Neutrophil (primary cell): ENCODE measurements around the gene PTPRB.

Experiments
- H3K27ac ChIP-seq: fragments of 200-600 bp; sonication (generic); 2 replicates; pipeline ENCODE4 v1.5.1; 2016; ENCODE audit warnings: mild to moderate bottlenecking, moderate library complexity
- H3K27me3 ChIP-seq: fragments of 200-600 bp; sonication (generic); 2 replicates; pipeline ENCODE4 v1.6.0; 2016; ENCODE audit warnings: mild to moderate bottlenecking
- H3K36me3 ChIP-seq: fragments of 200-600 bp; sonication (generic); 2 replicates; pipeline ENCODE4 v1.5.1; 2017
- H3K4me1 ChIP-seq, 2 experiments: fragments of 200-600 bp in 1 of 2; sonication (generic) in 1 of 2; 1 replicate in 1 of 2; 2 replicates in 1 of 2; pipeline versions ENCODE4 v1.5.1 to v1.6.1; 2013 to 2016; ENCODE audit warnings: low read depth in 1 of 2, low read length in 1 of 2, mild to moderate bottlenecking in 1 of 2, moderate library complexity in 1 of 2; ENCODE audit not compliant: control insufficient read depth in 1 of 2, insufficient read depth in 1 of 2
- H3K4me3 ChIP-seq, 2 experiments: fragments of 200-600 bp in 1 of 2; sonication (generic) in 1 of 2; 1 replicate in 1 of 2; 2 replicates in 1 of 2; pipeline ENCODE4 v1.5.1; 2013 to 2016; ENCODE audit warnings: low read depth in 1 of 2, low read length in 1 of 2, mild to moderate bottlenecking in 1 of 2, moderate library complexity in 1 of 2
- H3K9me3 ChIP-seq: fragments of 200-600 bp; sonication (generic); 2 replicates; pipeline ENCODE4 v1.5.1; 2016
- TF ChIP-seq, protein P1 (sequence below): fragments of 200-600 bp; sonication (generic); IDR thresholded peaks from 2 replicates; pipeline ENCODE4 v1.5.1; 2016; ENCODE audit warnings: antibody characterized with exemption

The PTPRB gene

DNA sequence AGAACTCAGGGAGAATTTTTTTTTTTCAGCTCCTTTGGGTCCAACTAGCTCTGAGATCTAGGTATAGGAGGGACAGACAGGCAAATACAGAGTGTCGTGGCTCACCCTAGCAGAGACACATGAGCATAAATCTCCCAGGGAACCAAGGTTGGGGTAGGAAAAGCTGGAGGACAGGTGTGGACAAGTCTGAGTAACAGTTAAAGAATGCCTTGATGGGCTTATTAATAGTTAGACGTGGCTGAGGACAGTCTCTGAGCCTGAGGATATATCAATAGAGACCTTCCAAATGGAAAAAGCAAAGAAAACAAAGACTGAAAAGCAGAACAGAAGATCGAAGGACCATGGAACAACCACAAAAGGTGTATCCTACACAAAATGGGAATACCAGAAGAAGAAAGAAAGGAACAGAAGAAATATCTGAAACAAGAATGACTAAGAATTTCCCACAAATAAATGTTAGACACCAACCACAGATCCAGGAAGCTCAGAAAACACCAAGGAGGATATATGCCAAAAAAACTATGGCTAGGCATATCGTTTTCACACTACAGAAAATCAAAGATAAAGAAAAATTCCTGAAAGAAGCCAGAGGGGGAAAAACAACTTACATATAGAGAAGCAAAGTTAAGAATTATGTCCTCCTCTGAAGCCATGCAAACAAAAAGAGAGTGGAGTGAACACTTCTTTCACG is 80.9 kb downstream of the PTPRB start:
- Histone ChIP-seq H3K27me3 (peaks cover 8% of the 10 kb centered on the region), H3K9me3 (no peaks in the 10 kb centered on the region), H3K27ac (no peak overlapping the region), H3K4me3 (no peak overlapping the region), H3K4me1 (no peaks in the 10 kb centered on the region), H3K36me3 (no peaks in the 10 kb centered on the region)
- TF ChIP-seq, protein P1, sequence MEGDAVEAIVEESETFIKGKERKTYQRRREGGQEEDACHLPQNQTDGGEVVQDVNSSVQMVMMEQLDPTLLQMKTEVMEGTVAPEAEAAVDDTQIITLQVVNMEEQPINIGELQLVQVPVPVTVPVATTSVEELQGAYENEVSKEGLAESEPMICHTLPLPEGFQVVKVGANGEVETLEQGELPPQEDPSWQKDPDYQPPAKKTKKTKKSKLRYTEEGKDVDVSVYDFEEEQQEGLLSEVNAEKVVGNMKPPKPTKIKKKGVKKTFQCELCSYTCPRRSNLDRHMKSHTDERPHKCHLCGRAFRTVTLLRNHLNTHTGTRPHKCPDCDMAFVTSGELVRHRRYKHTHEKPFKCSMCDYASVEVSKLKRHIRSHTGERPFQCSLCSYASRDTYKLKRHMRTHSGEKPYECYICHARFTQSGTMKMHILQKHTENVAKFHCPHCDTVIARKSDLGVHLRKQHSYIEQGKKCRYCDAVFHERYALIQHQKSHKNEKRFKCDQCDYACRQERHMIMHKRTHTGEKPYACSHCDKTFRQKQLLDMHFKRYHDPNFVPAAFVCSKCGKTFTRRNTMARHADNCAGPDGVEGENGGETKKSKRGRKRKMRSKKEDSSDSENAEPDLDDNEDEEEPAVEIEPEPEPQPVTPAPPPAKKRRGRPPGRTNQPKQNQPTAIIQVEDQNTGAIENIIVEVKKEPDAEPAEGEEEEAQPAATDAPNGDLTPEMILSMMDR, result no peak

DNA sequence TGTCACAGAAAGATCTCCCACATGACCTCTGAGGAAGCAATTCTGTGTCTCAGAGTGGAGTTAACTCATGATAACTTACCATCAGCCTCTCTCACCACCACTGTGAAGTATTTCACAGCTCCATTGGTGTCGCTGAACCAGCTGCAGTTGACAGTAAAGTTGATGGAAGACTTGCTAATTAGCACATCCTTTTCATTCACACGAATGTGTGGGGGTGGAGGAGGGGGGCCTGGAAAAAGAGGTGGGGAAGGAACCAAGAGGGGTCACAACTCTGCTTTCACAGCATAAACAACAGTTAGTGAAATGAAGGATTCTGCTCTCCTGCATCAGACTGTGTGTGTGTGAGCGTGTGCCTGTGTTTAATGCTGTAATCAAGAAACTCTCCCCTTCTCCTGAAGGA is 82.1 kb downstream of the PTPRB start:
- TF ChIP-seq, protein P1, result no peak
- Histone ChIP-seq H3K27ac (no peak overlapping the region), H3K36me3 (no peaks in the 10 kb centered on the region), H3K4me3 (no peak overlapping the region), H3K9me3 (no peaks in the 10 kb centered on the region), H3K4me1 (no peaks in the 10 kb centered on the region), H3K27me3 (peaks cover 8% of the 10 kb centered on the region)

DNA sequence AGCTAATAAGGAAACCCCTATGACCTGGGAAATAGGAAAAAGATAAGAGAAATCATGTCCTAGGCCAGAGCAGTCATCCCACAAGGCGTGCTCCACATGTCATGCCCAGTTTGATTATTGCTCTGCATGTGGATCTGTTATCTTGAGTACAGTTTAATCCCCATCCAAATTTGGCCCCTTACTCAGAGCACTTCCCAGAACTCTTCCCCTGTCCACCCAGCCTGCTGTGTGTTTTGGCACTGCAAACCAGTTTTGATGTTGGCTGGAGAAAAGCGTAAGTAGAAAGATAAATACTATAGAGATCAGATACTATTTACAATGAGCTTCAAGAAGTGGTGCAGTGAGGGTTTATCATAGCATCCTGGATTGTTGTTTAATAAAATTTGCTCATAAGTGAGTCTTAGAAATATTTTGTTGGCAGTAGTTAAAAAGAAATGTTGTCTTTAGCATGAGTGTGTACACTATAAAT is 83.8 kb downstream of the PTPRB start:
- Histone ChIP-seq H3K4me3 (no peak overlapping the region), H3K9me3 (no peaks in the 10 kb centered on the region), H3K27me3 (peaks cover 8% of the 10 kb centered on the region), H3K36me3 (no peaks in the 10 kb centered on the region), H3K27ac (no peak overlapping the region), H3K4me1 (no peaks in the 10 kb centered on the region)
- TF ChIP-seq, protein P1, result no peak

DNA sequence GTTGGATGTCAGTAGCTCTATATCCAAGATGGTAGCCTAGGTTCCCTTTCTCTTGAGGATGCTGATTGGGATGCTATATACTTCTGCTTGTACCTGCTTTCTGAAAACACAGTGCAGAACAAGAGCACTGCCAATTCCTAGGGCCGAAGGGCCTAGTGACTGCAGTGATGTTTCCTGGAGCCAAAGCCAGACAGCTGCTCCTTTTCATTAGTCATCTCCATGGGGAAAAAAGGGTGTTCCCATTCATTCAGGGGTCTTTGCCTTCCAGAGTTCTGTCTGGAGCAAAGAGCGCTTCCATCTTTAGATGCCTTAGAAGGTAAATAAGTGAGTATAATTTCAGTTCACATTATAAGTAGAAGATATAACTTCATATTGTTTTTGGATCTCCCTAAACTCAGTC is 85.5 kb downstream of the PTPRB start:
- Histone ChIP-seq H3K27ac (no peak overlapping the region), H3K4me1 (no peaks in the 10 kb centered on the region), H3K4me3 (no peak overlapping the region), H3K36me3 (no peaks in the 10 kb centered on the region), H3K9me3 (no peaks in the 10 kb centered on the region), H3K27me3 (peaks cover 8% of the 10 kb centered on the region)
- TF ChIP-seq, protein P1, result no peak

GRCh38 chr12:70550180-70550577 is 87.0 kb downstream of the PTPRB start:
- TF ChIP-seq, protein P1, result no peak
- no peak overlapping the region for H3K4me3 ChIP-seq
- H3K4me1 ChIP-seq, result no peaks in the 10 kb centered on the region
- H3K36me3 ChIP-seq, result no peaks in the 10 kb centered on the region
- H3K27ac ChIP-seq, result no peak overlapping the region
- H3K27me3 ChIP-seq, result peaks cover 1% of the 10 kb centered on the region
- H3K9me3 ChIP-seq, result no peaks in the 10 kb centered on the region
